ENCODE data around the gene ZNF408.

The ZNF408 gene

GRCh38 chr11:46736615-46737014 lies 35.8 kb downstream of the ZNF408 start:
- Mint-ChIP-seq H3K27ac (no peak overlapping the region), H3K4me3 (no peak overlapping the region), H3K36me3 (peaks cover 9% of the 10 kb centered on the region), H3K9me3 (no peaks in the 10 kb centered on the region), H3K4me1 (no peaks in the 10 kb centered on the region), H3K27me3 (no peaks in the 10 kb centered on the region)
- CTCF ChIA-PET, result no interaction called here
- no peak for DNase-seq

DNA sequence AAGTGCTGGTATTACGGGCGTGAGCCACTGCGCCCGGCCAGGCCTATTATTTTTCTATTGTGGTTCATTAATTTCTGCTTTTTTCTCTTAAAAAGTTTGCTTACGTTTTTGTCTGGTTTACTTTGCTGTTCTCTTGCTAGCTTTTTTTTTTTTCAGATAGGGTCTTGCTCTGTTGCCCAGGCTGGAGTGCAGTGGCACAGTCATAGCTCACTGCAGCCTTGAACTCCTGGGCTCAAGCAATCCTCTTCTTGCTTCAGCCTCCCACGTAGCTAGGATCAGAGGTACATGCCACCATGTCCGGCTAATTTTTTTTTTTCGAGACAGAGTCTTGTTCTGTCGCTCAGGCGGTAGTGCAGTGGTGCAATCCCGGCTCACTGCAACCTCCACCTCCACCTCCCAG lies 36.9 kb downstream of the ZNF408 start:
- H3K4me3 Mint-ChIP-seq, result no peak overlapping the region

GRCh38 chr11:46738887-46739286 lies 38.1 kb downstream of the ZNF408 start:
- no peak overlapping the region for H3K27ac Mint-ChIP-seq
- CTCF ChIA-PET, result no interaction called here
- H3K4me3 Mint-ChIP-seq, result no peak overlapping the region
- no peaks in the 10 kb centered on the region for H3K27me3 Mint-ChIP-seq
- no peaks in the 10 kb centered on the region for H3K9me3 Mint-ChIP-seq
- H3K4me1 Mint-ChIP-seq, result no peaks in the 10 kb centered on the region
- peaks cover 30% of the 10 kb centered on the region for H3K36me3 Mint-ChIP-seq
- DNase-seq, result no peak

More for the DNA sequence above, 36.9 kb downstream of the ZNF408 start:
- Mint-ChIP-seq H3K27ac (no peak overlapping the region), H3K9me3 (no peaks in the 10 kb centered on the region), H3K36me3 (peaks cover 19% of the 10 kb centered on the region), H3K4me1 (no peaks in the 10 kb centered on the region), H3K27me3 (no peaks in the 10 kb centered on the region)
- no peak for DNase-seq
- CTCF ChIA-PET, result interaction anchor here (0.7 kb wide), 1 partner anchor 119 kb away, joined by 4 read pairs; no protein-coding TSS in a partner anchor

DNA sequence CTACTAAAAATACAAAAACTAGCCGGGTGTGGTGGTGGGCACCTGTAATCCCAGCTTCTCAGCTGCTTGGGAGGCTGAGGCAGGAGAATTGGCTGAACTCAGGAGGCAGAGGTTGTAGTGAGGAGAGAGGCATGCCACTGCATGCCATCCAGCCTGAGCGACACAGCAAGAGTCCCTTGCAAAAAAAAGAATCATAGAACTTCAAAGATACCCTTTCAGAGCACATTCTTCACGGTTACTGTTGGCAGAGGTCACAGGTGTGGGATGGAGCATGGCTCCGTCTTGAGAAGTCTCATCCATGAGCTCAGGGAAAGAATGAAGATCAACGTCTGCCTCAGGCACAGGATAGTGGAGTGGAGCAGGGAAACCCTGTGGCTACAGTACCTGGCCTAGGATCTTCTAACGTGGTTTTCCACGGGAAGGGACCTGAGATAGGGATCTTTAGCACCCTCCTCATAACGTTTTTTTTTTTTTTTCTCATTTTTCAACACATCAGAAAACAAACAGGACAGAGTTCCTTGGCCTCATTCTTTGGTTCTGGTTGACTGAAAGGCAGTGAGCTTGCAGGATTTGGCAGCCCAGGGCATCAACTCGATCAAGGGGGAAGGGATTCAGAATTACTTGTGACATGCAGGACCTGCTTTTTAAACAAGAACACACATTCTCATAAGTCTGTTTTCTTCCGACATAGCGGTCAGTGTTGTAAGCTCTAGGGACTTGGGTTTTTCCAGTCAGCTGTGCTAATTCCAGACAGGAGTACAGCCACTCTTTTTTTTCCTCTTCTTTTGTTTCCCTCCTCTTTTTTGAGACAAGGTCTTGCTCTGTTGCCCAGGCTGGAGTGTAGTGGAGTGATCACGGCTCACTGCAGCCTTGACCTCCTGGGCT lies 41.0 kb downstream of the ZNF408 start:
- H3K4me3 Mint-ChIP-seq, result no peak overlapping the region
- H3K27me3 Mint-ChIP-seq, result no peaks in the 10 kb centered on the region
- peak overlapping the region; percentile 69 for H3K27ac Mint-ChIP-seq
- H3K36me3 Mint-ChIP-seq, result peaks cover 50% of the 10 kb centered on the region
- H3K4me1 Mint-ChIP-seq, result no peaks in the 10 kb centered on the region
- CTCF ChIA-PET, result no interaction called here
- no peak for DNase-seq
- no peaks in the 10 kb centered on the region for H3K9me3 Mint-ChIP-seq

GRCh38 chr11:46743043-46743442 lies 42.2 kb downstream of the ZNF408 start:
- Mint-ChIP-seq H3K27ac (no peak overlapping the region), H3K4me1 (no peaks in the 10 kb centered on the region), H3K4me3 (no peak overlapping the region), H3K9me3 (no peaks in the 10 kb centered on the region), H3K36me3 (peaks cover 58% of the 10 kb centered on the region), H3K27me3 (no peaks in the 10 kb centered on the region)
- DNase-seq, result no peak
- CTCF ChIA-PET, result interaction anchor here (0.6 to 1.4 kb wide), 2 partner anchors 9 to 174 kb away, joined by 3 read pairs; no protein-coding TSS in a partner anchor

DNA sequence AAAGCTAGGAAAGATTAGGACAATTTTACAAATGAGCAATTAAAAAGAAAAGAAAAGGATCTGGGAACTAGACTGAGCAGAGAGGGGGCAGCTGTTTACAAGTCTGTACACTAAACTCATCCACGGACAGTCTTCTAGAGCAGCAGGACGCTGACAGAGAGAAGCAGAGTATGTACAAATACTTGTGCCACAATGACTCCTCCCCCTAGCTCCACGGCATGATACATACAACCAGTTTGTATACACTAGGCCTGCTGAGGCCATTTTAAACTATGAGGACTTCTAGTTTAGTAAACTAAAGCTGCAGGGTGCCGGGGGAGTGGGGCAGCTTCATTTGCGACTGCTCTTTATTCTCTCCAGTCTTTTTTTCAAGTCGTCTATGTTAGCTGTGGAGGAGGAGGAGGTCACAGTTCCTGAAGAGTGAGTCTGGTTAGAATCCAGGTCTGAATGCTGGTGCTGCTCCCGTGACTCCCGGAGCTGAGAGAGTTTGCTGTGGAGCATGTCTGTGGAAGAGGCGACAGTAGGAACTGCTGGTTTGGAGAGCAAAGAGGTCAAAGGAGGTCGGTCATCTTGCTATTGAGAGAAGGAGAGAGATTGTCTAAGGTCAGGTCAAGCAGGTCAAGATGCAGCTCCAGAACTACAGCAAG lies 43.0 kb downstream of the ZNF408 start:
- CTCF ChIA-PET, result interaction anchor here (0.6 to 1.4 kb wide), 2 partner anchors 9 to 173 kb away, joined by 3 read pairs; no protein-coding TSS in a partner anchor
- Mint-ChIP-seq H3K27me3 (no peaks in the 10 kb centered on the region), H3K9me3 (no peaks in the 10 kb centered on the region), H3K36me3 (peaks cover 61% of the 10 kb centered on the region), H3K4me3 (no peak overlapping the region), H3K4me1 (no peaks in the 10 kb centered on the region), H3K27ac (no peak overlapping the region)
- DNase-seq, result no peak

DNA sequence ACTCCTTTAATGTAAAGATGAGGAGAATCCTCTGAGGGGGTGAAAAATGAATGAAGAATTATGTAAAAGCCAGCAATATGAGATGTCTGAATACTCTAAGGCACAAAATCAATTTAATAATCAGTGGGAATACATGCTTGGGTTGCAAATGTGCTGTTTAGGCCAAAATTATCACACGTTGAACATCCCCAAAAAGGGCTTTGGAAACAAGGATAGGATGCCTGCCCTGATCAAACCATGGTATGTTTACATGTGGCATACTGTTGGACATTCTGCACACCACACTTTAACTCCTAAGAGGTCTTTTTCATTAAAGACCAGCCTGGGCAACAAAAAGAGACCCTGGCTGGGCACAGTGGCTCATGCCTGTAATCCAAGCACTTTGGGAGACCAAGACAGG lies 44.5 kb downstream of the ZNF408 start:
- DNase-seq, result no peak
- Mint-ChIP-seq H3K9me3 (no peaks in the 10 kb centered on the region), H3K4me1 (no peaks in the 10 kb centered on the region), H3K27me3 (no peaks in the 10 kb centered on the region), H3K36me3 (peaks cover 68% of the 10 kb centered on the region), H3K27ac (no peak overlapping the region), H3K4me3 (no peak overlapping the region)
- CTCF ChIA-PET, result no interaction called here

DNA sequence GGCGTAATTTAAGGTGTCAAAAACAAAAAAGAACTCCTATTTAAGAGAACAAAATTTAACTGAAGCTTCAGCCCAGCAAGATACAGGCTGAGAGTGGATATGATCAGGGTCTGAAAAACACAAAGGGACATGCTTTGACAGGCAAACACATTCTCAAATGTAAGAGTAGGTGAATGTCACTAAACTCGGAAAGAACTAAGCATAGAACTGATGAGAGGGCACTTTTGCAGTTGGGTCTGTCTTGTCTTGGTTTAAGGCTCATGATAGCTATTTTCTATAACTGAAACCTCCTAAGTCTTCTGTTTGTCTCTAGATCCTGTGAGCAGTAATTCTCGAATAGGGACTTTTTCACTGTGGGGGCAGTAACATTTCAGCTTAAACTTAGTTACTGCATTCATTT lies 45.2 kb downstream of the ZNF408 start:
- CTCF ChIA-PET, result interaction anchor here (0.7 to 0.9 kb wide), 2 partner anchors 33 to 80 kb away, joined by 3 read pairs; no protein-coding TSS in a partner anchor
- peaks cover 72% of the 10 kb centered on the region for H3K36me3 Mint-ChIP-seq
- H3K27me3 Mint-ChIP-seq, result no peaks in the 10 kb centered on the region
- no peak for DNase-seq
- no peak overlapping the region for H3K4me3 Mint-ChIP-seq
- H3K27ac Mint-ChIP-seq, result no peak overlapping the region
- no peaks in the 10 kb centered on the region for H3K4me1 Mint-ChIP-seq
- no peaks in the 10 kb centered on the region for H3K9me3 Mint-ChIP-seq

DNA sequence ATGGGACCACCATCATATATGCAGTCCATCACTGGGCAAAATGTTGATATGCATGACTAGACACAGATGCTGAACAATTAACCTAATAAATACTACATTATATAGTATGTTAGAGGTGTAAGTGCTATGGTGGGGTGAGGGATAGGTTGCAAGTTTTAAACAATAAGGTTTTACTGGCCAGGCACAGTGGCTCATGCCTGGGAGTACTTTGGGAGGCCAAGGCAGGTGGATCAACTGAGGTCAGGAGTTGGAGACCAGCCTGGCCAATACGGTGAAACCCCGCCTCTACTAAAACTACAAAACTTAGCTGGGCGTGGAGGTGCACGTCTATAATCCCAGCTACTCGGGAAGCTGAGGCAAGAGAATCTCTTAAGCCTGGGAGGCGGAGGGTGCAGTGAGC lies 46.3 kb downstream of the ZNF408 start:
- no peak overlapping the region for H3K27ac Mint-ChIP-seq
- no peak overlapping the region for H3K4me3 Mint-ChIP-seq
- no peaks in the 10 kb centered on the region for H3K27me3 Mint-ChIP-seq
- H3K9me3 Mint-ChIP-seq, result no peaks in the 10 kb centered on the region
- DNase-seq, result no peak
- H3K4me1 Mint-ChIP-seq, result no peaks in the 10 kb centered on the region
- CTCF ChIA-PET, result interaction anchor here (0.7 kb wide), 1 partner anchor 170 kb away, joined by 3 read pairs; no protein-coding TSS in a partner anchor
- H3K36me3 Mint-ChIP-seq, result peaks cover 66% of the 10 kb centered on the region

Measured in activated naive CD4-positive, alpha-beta T cell treated with anti-CD3 and anti-CD28 coated beads, Interleukin-2, amount 10 ng/mL, durations not matched to agents 7 days and 5 days (primary cell).